Stimulated activated naive CD4-positive, alpha-beta T cell (primary cell): ENCODE results near the gene NEAT1.
"Not testable (repeated sequence)": the region's sequence is repeated elsewhere in the genome, so short reads cannot be mapped to it uniquely, and the experiment has no call there.

Source experiments
- DNase-seq, 6 experiments: peaks; one replicate each; lab custom pipeline; 2025; lab: John Stamatoyannopoulos, UW

NEAT1 gene

GRCh38 chr11:65404638-65405339 lies 17.8 kb upstream of the NEAT1 start:
- no peak for DNase-seq

DNA sequence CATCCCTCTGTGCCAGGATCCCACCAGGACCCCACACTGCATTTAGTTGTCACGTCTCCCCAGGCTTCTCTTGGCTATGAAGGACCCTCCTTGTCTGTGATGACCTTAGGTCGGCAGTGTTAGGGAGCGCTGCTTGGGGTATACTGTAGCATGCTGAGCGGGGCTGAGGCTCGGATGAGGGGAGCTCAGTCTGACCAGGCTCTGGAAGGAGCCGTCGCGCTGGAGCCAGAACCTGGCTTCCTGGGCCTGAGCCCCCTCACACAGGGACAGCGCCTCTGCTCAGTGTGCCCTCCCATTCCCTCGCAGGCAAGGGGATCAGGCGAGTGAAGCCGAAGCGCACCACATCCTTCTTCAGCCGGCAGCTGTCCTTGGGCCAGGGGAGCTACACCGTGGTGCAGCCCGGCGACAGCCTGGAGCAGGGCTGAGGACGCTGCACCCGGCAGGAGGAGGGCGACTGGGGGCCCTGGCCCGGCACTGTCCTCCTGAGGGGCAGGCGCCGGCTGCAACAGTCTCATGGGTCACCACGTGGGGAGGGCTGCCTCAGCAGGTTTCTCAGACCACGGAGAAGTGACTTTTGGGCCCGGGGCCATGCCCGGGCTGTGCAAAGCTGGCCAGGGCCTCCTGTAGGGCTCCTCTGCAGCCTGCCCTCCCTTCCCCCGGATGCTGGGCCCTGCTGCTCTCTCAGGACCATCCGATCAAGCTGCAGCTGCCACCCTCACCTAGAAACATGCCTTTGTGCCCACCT lies 11.5 kb upstream of the NEAT1 start:
- no peak for DNase-seq

DNA sequence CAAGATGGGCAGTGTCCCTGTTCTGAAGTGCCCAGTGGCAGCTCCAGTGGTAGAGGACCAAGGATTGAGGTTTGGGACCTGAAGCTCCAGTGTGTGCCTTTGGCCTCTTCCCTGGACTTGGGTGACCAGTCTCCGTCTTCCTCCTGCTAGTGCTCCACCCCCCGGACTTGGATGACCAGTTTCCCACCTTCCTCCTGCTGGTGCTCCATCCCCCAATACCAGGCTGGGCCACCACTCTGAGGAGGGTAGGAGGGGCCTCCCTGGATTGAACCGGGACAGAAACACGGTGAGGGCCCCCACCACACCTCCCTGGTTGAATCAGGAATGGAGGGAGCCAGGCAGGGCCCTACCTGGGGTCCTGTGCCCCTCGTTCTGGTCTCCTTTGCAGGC lies 10.9 kb upstream of the NEAT1 start:
- no peak for DNase-seq

- no peak for DNase-seq
Observed at GRCh38 chr11:65412271-65413076, 10.1 kb upstream of the NEAT1 start.

GRCh38 chr11:65413077-65413664 lies 9.4 kb upstream of the NEAT1 start:
- DNase-seq = not testable (repeated sequence)

DNA sequence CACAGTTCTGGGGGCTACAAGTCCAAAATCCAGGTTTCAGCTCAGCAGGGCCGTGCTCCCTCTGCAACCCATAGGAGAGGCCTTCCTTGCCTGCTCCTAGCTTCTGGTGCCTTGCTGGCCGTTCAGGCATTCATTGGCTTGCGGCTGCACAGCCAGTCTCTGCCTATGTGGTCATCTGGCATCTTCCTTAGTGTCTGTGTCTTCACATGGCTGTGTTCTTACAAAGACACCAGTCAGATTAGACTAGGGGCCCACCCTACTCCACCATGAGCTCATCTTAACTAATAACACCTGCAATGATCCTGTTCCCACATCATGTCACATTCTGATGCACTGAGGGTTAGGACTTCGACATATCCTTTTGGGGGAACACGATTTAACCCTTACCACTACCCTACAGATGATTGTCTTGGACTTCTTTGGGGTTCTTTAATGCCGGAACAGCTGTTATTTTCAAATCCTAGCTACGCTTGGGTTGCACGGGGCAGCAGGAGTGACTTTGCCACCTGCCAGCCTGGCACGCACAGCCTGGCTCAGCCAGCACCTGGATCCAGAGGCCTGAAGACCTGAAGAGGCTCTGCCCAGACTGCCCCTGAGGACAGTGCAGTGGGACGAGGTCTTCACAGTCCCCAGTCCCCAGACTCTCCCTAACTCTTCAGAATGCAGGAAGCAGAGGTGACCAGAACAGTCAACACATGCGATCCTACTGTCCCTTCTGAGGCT lies 7.7 kb upstream of the NEAT1 start:
- DNase-seq = no peak

- DNase-seq = no peak
Observed at GRCh38 chr11:65415499-65416340, 6.9 kb upstream of the NEAT1 start.

GRCh38 chr11:65416341-65416824 lies 6.2 kb upstream of the NEAT1 start:
- peak; percentile 74 to 90 (median 87) for DNase-seq

- DNase-seq = peak in 3 of 6 experiments; percentile 28 to 33 (median 33)
Observed at GRCh38 chr11:65416841-65417701, 5.5 kb upstream of the NEAT1 start.

GRCh38 chr11:65417702-65418430 lies 4.7 kb upstream of the NEAT1 start:
- DNase-seq = peak in 5 of 6 experiments; percentile 16 to 51 (median 33)

DNA sequence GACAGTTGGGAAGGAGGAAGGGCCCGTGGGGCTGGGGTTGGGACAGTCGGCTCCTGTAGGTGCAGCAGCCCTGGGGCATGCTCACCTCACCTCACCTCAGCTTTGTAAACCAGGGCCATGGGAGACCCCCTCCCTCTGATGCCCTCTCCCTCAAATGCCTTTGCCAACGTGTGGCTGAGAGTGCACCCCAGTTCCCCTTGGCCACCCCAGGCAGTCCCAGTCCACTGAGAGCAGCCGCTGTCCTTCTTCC lies 4.2 kb upstream of the NEAT1 start:
- peak in 1 of 6 experiments; percentile 32 for DNase-seq

GRCh38 chr11:65418681-65419459 lies 3.7 kb upstream of the NEAT1 start:
- peak; percentile 24 to 67 (median 44) for DNase-seq

- DNase-seq = no peak
Observed at GRCh38 chr11:65419460-65419771, 3.2 kb upstream of the NEAT1 start.

DNA sequence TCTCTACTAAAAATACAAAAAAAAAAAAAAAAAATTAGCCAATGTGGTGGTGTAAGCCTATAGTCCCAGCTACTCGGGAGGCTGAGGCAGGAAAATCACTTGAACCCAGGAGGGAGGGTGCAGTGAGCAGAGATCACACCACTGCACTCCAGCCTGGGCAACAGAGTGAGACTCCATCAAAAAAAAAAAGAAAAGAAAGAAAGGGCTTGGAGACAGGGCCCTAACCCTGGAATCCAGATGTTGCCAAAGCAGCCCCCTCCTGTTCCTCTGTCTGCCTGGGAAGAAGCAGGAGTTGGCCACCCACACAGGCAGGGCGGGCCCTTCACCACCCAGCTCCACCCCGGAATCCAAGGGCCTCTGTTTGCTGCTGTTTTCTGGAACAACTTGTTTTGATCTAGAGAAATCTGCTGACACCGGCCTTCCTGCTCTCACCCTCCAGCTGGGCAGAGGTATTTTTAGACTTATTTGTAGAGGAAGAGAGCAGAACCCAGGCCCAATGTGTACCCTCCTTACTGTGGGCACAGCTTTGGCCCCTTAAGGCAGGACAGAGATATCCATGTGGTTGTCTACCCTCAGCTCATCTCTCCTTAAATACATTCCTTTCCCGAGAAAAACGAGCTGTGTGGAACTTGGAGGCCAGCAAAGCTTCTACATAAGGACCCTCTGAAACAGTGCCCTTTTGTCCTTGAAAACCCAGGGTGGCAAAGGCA lies 2.7 kb upstream of the NEAT1 start:
- peak in 5 of 6 experiments; percentile 40 to 64 (median 48) for DNase-seq

- DNase-seq = peak in 1 of 6 experiments; percentile 37
Observed at GRCh38 chr11:65420506-65420905, 2.1 kb upstream of the NEAT1 start.

GRCh38 chr11:65420979-65421793 lies 1.4 kb upstream of the NEAT1 start:
- peak; percentile 75 to 89 (median 84) for DNase-seq
